ENCODE results near the gene NHERF1. TPM values are rescaled to one million over a fixed set of nuclear protein-coding genes. Genes with fewer than 3 reads are reported as not detected.

NHERF1 gene
- total RNA-seq, 4 donors from 2014 or later, result 21.9 to 63.4 (median 43.8) TPM

GRCh38 chr17:74776044-74776962 is 27.9 kb downstream of the NHERF1 start, which contains the start of gene NAT9:
NAT9 (minus strand) TSS chr17:74776345; CDS start chr17:74775698, 647 bp downstream.
- Histone ChIP-seq H3K9me3 (no peaks in the 10 kb centered on the region), H3K27ac (peak within 1 kb of the TSS in 2 of 3 donors; percentile 14 to 38), H3K27me3 (no peaks in the 10 kb centered on the region), H3K4me1 (peaks cover 12 to 17% of the 10 kb centered on the region in 2 donors), H3K4me3 (replicated peaks in 1 of 3) (peak within 1 kb of the TSS; percentile 54 to 90 (median 72)), H3K36me3 (peaks cover 17 to 19% of the 10 kb centered on the region in 2 donors)
- TF ChIP-seq POLR2A (IDR thresholded peaks at IDR 0.05) (peak in 1 of 2 donors; percentile 79), CTCF (IDR thresholded peaks at IDR 0.05) (no peak)
- 1 to 2% methylated on average over 31 to 35 of the region's 64 CpGs for WGBS, 2 donors
- DNase-seq, result peak; percentile 96 to 98
- intact Hi-C loops (cut with DNase I), result no loop called here

GRCh38 chr17:74776990-74777389 is 28.6 kb downstream of the NHERF1 start:
- intact Hi-C loops (cut with DNase I), result no loop called here
- Histone ChIP-seq H3K4me1 (peaks cover 12 to 17% of the 10 kb centered on the region in 2 donors), H3K36me3 (peaks cover 14 to 17% of the 10 kb centered on the region in 2 donors), H3K4me3 (replicated peaks in 1 of 3) (peak overlapping the region; percentile 54 to 90 (median 72)), H3K27ac (no peak overlapping the region), H3K27me3 (no peaks in the 10 kb centered on the region), H3K9me3 (no peaks in the 10 kb centered on the region)
- no peak for DNase-seq
- WGBS, 2 donors, result 31 to 37% methylated on average over 10 of the region's 10 CpGs
- TF ChIP-seq POLR2A (IDR thresholded peaks at IDR 0.05) (no peak), CTCF (IDR thresholded peaks at IDR 0.05) (no peak)

GRCh38 chr17:74777901-74778515 is 29.6 kb downstream of the NHERF1 start:
- Histone ChIP-seq H3K9me3 (no peaks in the 10 kb centered on the region), H3K4me3 (replicated peaks in 1 of 3) (no peak overlapping the region), H3K4me1 (peaks cover 12 to 17% of the 10 kb centered on the region in 2 donors), H3K27me3 (no peaks in the 10 kb centered on the region), H3K36me3 (peaks cover 3 to 7% of the 10 kb centered on the region in 2 donors), H3K27ac (no peak overlapping the region)
- 87 to 96% methylated on average over 6 of the region's 6 CpGs for WGBS, 2 donors
- DNase-seq, result no peak
- intact Hi-C loops (cut with DNase I), result no loop called here
- TF ChIP-seq CTCF (IDR thresholded peaks at IDR 0.05), result no peak
- TF ChIP-seq POLR2A (IDR thresholded peaks at IDR 0.05), result no peak

GRCh38 chr17:74778960-74779359 is 30.5 kb downstream of the NHERF1 start:
- 77 to 79% methylated on average over 5 of the region's 5 CpGs for WGBS, 2 donors
- Histone ChIP-seq H3K4me1 (peaks cover 12 to 17% of the 10 kb centered on the region in 2 donors), H3K36me3 (no peaks in the 10 kb centered on the region), H3K27me3 (no peaks in the 10 kb centered on the region), H3K27ac (no peak overlapping the region), H3K9me3 (no peaks in the 10 kb centered on the region), H3K4me3 (replicated peaks in 1 of 3) (no peak overlapping the region)
- DNase-seq, result no peak
- intact Hi-C loops (cut with DNase I), result no loop called here
- TF ChIP-seq POLR2A (IDR thresholded peaks at IDR 0.05) (no peak), CTCF (IDR thresholded peaks at IDR 0.05) (no peak)
